HEK293 (cell line): ENCODE data around the gene RAB44.

Experiments used
- PATZ1 ChIP-seq: fragments of 450-650 bp; formaldehyde crosslinking; IDR thresholded peaks from 2 replicates; pipeline ENCODE4 v1.5.1; 2016; ENCODE audit warnings: missing biosample characterization, missing genetic modification characterization
- REST ChIP-seq: fragments of 450-650 bp; formaldehyde crosslinking; IDR thresholded peaks from 2 replicates; pipeline ENCODE4 v1.5.1; 2016; ENCODE audit warnings: missing biosample characterization, missing genetic modification characterization
- ZBTB48 ChIP-seq: fragments of 450-650 bp; formaldehyde crosslinking; IDR thresholded peaks from 2 replicates; pipeline ENCODE4 v1.5.1; 2016; ENCODE audit warnings: missing biosample characterization, missing genetic modification characterization
- ZEB2 ChIP-seq: fragments of 450-650 bp; formaldehyde crosslinking; IDR thresholded peaks from 2 replicates; pipeline ENCODE4 v1.5.1; 2016; ENCODE audit warnings: missing biosample characterization, missing genetic modification characterization
- ZNF114 ChIP-seq: fragments of 450-650 bp; formaldehyde crosslinking; IDR thresholded peaks from 2 replicates; pipeline ENCODE4 v1.5.0; 2017; ENCODE audit warnings: missing biosample characterization, missing genetic modification characterization
- ZNF76 ChIP-seq: fragments of 450-650 bp; formaldehyde crosslinking; IDR thresholded peaks from 2 replicates; pipeline ENCODE4; 2016; ENCODE audit warnings: low read depth, missing biosample characterization, missing genetic modification characterization, borderline replicate concordance
- ZNF768 ChIP-seq: fragments of 450-650 bp; formaldehyde crosslinking; IDR thresholded peaks from 2 replicates; pipeline ENCODE4 v1.5.1; 2018; ENCODE audit warnings: missing biosample characterization, mild to moderate bottlenecking, missing genetic modification characterization
- ZSCAN30 ChIP-seq: fragments of 450-650 bp; IDR thresholded peaks from 2 replicates; pipeline ENCODE4 v1.5.1; 2018; ENCODE audit warnings: missing biosample characterization, mild to moderate bottlenecking, missing genetic modification characterization, moderate library complexity

- TF ChIP-seq ZNF768, result no peak
- TF ChIP-seq ZNF76 (tag by site-specific recombination), result no peak
- TF ChIP-seq ZBTB48, result no peak
- no peak for TF ChIP-seq ZEB2 (tag by site-specific recombination)
- no peak for TF ChIP-seq ZNF114
- no peak for TF ChIP-seq PATZ1
- no peak for TF ChIP-seq REST (tag by site-specific recombination)
- no peak for TF ChIP-seq ZSCAN30 (tag by site-specific recombination)
These were observed 63.2 kb downstream of the RAB44 start for GRCh38 chr6:36760685-36761435.
